ENCODE data around the gene SP9.
A peak's percentile ranks its signal among the peaks of the same experiment; 100 is the strongest.

The SP9 gene

DNA sequence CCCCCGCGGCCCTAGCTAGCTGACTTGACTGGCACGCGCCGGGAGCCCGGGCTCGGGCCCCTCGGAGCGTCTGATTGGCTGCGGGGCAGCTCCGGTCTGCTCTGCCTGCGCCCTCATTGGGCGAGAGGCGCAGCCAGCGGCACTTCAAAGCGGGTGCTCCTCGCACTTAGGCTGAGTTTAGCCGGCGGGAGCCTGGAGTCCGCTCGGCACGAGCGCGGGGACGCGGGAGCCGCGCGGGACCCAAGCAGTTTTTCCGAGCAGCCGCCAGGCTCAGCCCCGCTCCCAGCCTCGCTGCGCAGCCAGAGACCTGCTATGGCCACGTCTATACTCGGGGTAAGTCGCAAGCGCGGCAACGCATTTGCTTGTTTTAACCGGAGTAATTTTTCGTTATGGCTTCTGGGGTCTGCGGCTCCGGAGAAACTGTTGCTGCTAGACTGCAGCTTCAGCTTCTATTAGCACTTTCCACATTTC lies at the start of gene SP9:
Gene SP9, plus strand, starts transcription at position 174 of the 471 bp plus-strand sequence. Its CDS starts 139 bp downstream, at position 313.
- DNase-seq = peak; percentile 51

DNA sequence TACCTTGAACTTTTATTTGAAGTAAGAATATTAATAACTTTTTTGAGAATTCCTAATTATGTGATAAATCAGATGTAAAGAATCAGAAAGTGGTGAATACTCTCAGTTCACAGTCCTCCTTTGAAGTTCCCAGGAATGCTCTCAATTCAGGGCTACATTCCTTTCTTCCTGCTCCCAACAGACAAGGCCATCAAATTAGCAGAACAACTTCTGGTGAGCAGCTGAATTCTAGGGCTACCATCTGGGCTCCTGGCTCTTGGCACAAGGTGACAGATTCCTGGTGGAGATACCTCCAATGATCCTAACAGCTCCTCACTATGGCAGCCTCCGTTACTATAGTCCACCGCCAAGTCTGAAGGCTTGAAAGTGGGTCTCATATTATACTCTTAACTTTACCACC lies 48.6 kb upstream of the SP9 start:
- no peak for DNase-seq

DNA sequence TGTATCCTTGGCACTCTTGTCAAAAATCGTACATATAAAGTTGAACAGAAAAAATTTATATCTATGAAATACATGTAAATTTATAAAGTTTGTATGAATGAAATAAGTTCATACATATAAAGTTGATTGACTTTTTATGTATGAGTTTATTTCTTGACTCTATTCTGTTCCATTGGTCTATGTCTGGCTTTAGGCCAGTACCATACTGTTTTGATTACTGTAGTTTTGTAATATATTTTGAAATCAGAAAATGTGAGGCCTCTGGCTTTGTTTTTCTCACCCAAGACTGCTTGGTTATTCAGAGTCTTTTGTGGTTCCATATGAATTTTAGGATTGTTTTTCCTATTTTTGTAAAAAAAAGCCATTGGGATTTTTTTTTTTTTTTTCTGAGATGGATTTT lies 41.8 kb upstream of the SP9 start:
- no peak for DNase-seq

DNA sequence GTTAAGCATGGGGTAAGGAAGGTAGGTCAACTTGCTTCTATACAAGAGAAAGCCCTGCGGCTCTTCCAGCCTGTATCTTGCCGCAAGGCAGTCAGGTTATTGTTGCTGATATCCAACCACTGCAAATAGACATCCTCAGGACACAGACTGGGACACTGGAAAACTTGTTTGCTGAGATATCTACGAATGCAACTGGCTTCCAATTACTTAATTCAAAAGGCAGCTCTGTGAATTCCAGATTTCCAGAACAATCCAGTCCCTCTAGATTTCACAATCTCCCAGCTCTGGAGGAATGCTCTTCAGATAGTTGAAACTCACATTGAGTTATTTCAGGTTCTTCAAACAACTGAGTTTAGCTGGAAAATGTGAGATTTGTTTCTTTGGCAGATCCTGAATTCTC lies 34.6 kb upstream of the SP9 start:
- no peak for DNase-seq

DNA sequence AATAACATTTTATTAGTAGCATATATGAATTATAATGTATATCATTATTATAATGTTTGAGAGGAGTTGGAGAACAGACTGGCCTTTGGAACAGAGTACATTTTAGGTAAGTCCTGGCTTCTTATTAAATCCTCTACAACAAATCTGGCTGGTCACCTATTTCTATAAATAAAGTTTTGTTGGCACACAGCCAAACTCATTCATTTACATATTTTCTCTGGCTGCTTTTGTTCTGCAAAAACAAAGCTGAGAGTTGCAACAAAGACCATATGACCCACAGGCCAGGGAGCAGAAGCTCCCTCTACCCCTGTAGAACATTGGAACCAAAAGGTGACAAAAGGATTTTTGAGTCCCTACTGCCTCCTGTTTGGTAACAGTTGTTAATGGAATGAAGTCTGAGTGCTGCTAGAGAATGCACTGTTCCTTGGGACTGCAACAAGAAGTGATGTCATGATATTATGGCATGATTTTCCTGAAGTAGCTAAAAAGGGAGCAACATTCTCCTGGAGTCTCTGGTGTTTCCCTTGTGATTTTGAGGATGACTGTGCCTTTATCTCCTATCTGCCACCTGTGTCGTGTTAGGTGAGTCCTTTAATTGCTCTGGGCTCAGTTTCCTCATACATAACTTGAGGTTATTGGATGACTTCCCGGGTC lies 22.0 kb upstream of the SP9 start:
- DNase-seq = no peak

DNA sequence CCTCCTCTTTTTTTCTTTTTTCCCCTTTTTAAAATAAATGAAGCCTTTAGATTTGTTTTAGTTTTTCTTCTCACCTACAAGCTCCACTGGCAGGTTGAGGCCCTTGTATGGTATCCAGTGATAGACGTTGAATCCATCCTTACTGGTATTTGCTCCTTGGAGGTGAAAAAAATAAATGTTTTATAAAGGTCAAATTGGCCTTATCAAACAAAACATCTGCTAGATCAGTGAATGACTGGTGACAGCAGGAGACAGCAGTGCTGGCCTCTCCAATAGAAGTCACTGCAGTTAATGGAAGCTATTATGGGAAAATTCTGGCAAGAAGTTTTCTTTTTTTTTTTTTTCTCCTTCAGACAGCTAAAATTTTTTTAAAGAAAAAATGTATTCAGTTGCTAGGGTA lies 12.6 kb upstream of the SP9 start:
- DNase-seq = no peak

DNA sequence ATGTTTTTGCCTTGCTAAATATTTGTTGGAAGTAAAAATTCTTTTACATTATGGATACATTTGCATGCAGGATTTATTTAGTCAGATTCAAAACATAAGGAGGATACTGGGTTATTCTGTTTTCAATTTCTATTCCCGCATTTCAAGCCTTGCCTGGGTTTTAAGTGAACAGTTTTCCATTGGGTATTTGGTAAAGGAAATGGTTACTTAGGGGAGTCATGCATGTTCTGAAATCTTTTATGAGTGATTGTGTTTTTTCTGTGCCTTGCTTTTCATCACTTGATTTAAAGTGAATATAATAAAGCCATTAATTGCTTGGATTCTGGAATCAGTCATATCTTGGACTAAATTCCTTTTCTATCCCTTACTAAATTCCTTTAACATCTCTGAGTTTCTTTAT lies 12.0 kb upstream of the SP9 start:
- no peak for DNase-seq

DNA sequence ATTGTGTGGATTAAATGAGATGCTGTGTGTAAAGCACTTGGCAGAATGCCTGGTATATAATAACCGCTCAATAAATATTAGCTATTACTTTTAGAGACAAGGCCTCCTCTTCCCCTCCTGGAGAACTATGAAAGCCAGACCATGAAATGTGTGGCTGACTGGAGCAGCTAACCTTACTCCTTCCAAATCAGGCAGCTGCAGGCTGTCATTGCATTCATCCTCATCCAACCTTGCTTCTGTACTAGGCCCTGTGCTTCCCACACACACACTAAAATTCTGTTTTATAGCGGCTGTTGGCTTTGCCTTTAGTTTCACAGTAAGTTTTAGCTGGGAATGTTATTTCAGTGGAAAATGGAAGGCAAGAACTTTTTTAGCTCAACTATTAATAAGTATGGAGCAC lies 10.2 kb upstream of the SP9 start:
- DNase-seq = no peak

DNA sequence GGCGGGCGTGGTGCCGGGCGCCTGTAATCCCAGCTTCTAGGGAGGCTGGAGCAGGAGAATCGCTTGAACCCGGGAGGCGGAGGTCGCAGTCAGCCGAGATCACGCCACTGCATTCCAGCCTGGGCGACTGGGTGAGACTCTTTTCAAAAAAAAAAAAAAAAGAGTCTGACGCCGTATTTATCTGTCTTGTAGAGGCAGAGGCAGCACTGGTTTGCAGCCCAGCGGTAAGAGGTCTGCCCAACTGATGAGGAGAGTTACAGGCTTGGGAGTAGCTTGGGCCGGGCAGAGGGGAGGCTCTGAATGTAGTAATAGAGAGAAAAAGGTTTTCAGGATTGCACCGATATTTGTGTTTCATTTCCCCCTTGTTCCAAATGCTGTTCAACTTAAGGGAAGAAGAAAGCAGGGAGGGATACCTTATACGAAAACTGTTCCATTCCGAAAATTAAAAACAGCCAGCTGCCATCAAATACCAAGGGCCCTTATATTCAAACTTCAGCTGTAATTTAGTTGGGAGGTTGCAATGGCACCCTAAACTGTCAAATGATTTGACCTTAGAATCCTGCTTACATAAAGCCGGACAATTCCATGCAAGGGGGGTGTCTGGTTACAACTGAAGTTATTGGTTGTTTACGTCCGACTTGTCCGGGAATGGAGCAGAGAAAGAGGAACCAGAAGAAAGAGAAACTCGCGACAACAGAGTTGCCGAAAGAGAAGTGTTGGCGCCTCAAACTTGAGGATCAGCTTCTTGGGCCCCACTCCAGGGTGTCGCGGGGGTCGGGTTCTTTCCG lies 9.2 kb upstream of the SP9 start:
- peak; percentile 60 for DNase-seq

DNA sequence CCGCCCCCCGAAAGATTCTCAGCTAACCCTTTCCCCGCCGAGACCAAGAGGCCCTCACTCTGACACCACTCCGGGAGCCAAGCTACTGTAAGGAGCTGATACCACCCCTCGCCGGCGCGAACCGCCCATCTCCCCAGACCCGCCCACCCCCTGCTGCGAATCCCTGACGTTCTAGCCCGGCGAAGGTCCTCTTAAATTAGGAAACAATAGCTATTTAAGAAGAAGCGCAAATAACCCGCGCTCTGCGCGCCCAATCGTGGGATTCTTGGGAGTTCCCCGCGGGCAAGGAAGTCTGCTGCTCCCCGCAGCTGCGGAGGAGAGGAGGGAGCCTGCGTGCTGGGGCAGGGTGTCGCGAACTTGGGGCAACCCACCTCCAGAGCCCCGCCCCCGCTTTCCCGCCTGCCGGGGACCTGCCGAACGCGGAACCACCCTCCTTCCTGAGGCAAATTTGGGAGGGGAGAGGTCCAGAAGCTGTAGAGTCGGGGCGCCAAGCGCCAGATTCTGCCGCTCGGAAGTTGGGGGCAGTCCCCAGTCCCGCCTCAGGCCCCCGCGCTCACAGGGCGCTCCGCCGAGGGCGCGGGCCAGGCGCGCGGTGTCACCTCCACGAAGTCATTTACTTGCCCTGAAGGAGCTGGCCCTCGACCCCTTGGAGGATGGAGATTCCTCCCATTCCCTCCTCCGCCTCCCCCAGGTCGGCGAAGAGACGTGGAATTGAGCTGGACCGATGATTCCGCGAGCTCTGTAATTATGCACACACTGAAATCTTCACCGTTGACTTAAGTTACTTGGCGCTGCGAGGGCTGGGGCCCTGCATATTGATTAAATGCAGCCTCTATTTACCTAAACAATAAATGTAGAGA lies 8.4 kb upstream of the SP9 start:
- no peak for DNase-seq

DNA sequence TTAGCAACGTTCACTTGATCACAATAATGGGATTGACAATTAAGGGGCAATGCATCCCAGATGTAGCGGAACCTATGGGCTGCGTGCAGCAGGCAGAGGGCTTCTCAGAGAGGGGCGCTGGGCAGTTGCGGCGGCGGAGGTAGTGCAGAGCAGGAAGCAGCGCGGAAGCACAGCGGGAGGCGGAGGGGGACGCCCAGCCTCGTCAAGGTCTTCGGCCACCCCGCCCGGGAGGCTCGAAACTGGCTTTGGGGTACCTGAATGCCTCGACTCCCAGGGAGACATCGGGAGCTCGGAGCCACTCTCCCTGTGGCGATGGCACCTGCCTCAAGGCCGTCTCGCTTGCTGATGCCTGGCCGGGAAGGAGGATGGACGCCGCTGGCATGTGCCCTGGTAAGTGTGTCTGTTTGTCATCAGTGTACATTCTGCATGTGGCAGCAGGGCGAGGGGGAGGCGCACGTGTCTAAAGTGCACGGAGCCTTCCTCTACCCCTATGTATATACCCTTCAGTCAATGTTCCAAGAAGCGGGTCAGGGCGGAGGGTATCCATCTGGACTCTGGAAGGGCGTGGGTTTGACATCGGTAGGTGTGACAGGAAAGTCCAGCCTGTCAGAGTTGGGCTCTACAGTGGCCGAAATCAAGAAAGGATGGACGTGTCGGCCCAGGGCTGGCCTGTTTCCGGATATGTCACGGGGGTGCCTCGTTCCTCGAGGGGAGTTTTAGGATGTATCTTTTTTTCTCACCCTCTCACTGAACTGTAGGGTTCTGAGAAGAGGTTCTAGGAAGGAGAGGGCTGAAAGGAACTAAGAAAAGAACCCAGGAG lies 7.5 kb upstream of the SP9 start:
- DNase-seq = no peak

DNA sequence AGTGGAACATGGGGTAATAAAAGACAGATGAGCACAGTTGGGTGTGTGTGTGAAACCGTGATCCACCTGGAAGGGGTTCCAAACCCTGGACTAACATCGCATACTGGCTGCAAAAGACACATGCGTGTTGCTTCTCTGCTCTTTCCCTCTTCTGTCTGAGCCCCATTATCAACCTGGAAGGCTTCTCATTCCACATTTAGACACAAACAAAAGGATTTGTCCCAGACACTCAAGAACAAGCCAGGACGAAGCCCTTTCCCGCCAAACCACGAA lies 7.0 kb upstream of the SP9 start:
- DNase-seq = no peak

DNA sequence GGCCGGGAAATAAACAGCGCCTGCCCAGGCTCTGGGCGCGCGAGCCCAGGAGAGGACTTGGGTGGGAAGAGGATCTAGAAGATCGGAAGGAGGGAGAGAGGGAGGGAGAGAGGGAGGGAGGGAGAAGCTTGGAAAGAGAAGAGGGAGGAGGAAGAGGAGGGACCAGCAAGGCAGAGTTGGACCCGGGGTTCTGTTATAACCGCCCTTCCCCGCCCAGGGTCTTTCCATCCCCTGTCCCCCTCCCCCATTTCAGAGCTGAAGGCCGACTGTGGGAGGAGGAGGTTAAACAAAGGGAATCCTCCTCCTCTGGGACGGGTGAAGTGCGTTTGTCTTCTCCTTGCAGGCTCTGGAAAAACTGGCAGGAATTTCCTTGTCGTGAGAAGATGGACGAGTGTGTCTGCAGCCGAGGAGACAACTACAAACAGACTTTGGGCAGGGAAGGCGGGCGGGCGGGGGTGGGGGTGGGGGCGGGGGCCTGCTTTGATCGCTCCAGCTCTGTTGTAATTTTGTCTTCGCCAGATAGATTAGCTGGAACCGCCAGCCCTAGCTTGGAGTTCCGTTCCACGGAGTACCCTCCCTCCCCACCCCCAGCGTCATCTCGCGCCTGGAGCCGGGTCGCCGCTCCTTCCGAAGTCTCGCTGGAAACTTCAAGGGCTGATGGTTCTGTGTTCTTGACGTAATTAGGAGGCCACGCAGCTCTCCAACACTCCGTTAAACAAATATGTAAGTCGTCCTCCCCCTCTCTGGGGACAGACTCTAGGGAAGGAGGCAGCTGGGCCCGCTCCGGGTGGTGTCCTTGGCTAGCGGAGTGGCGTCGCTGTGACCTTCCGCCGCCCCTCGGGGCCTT lies 6.4 kb upstream of the SP9 start:
- no peak for DNase-seq

DNA sequence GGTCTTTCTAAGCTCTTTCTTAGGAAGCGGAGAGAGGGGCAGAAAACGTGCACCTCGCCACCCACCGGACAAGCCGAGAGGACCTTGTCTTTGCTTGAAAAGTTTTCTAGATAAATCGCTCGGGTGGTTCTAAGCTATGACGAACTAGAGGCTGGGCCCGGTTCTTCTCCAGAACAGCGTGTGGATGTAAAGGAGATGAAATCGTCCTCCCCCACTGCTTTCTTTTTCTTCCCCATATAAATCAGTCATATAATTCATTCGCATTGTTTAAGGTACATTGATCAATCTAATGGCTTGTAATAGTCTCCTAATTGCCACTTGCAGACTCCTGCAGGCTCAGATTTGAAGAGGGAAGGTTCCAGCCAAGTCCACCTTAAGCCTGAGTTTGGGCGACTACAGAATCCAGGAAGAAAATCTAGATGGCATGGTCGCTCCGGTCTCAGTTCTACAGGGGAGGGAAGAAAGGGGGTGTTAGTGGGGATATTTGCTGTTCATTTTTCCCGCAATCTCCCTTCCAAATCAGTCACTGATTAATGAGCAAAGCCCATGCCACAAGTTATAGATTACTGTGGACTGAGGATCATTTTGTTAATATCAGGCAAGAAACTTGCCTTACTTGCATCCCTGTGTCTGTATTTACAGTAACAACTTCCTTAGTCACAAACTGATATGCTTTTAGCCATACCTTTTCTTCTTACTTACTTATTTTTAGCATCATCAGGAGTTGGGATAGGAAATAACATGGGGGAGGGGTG lies 5.6 kb upstream of the SP9 start:
- no peak for DNase-seq

DNA sequence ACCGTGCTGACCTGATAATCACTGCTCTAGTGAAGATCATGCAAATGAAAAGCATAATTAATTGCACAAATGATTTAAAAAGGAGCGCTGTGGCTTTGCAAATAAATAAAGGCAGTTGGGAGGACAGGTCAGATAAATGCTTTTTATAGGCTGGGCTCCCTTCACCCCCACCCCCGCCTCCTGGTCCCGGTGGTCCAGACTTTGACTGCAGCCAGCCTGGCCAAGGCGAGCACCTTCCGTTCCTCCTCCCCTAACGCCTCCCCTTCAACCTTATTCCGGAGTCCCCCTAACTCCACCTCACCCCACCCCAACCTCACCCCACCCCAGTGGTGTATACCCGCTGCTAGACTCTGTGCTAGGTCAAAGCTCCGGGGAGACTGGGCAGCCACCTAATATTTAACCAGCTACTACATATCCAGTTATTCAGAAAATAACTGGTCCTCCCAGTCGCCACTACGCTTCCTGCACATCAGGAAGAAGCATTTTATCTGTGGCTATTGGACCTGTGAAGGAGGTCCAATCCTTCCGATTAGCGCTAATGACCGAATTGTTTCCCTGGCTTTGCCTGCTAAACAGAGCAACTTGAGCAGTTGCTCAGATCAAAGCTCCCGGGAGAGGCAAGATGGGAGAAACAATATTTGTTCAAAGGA lies 3.7 kb upstream of the SP9 start:
- DNase-seq = no peak

DNA sequence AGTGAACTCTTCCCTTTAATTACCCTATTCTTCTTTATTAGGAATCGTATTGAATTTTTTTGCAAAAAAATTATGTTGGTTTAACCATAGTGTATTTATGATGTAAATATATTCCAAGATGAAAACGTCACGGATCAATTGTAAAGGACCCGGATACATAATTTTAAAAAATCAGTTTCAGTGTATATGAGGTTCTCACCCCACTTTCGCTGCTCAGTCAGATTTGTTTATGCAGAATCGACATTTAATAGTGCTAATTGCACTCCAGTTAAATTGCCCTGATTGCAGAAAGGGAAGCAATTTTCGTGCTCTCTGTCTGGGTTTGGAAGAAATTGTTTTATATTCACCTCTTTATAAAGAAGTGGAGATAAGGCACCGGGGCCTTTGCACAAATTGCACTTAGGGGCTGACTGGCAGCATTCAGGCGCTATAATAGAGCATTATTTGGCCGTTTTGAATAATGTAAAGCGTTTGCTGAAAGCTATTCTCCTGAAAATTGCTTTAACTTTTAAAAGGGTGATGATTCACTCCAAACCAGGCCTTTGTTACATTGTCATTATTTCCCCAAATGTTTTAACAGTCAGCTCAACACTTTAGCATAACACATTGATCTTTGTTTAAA lies 3.0 kb upstream of the SP9 start:
- DNase-seq = no peak

DNA sequence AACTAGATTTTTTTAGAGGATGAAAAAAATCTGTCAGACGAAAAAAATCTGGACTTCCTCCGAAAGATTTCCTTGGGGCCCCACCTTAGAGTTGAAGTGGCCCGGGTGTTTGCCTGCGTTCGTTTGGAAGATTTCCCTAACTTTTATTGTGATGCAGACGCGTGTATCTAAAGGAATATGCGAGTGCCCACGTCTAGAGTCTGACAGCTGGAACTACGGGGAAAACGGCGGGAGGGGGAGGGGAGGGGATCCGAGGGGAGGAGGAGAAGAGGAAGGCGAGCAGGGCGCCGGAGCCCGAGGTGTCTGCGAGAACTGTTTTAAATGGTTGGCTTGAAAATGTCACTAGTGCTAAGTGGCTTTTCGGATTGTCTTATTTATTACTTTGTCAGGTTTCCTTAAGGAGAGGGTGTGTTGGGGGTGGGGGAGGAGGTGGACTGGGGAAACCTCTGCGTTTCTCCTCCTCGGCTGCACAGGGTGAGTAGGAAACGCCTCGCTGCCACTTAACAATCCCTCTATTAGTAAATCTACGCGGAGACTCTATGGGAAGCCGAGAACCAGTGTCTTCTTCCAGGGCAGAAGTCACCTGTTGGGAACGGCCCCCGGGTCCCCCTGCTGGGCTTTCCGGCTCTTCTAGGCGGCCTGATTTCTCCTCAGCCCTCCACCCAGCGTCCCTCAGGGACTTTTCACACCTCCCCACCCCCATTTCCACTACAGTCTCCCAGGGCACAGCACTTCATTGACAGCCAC lies 2.4 kb upstream of the SP9 start:
- no peak for DNase-seq

DNA sequence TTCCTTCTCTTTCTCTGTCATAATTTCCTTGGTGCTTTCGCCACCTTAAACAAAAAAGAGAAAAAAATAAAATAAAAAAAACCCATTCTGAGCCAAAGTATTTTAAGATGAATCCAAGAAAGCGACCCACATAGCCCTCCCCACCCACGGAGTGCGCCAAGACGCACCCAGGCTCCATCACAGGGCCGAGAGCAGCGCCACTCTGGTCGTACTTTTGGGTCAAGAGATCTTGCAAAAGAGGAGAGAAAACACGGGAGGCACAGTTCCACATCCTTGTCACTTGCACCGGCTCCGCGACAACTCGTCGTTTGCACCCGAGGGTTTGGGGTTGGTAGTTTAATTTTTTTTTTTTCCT lies 1.8 kb upstream of the SP9 start:
- no peak for DNase-seq
